Measurements from ENCODE around the gene NRG4. TPM values are rescaled to one million over a fixed set of nuclear protein-coding genes. Genes with fewer than 3 reads are reported as not detected.

The NRG4 gene
- total RNA-seq, 1 donor from 2014 or later = not detected

- Histone ChIP-seq H3K27me3 (ENCODE audit: control insufficient read depth in 3 of 3, insufficient read depth in 3 of 3, low read length in 3 of 3) (no peaks in the 10 kb centered on the region), H3K9me3 (ENCODE audit: control insufficient read depth in 3 of 3, low read length in 3 of 3) (no peaks in the 10 kb centered on the region), H3K4me3 (ENCODE audit: low read length in 3 of 3) (no peak overlapping the region), H3K36me3 (ENCODE audit: control insufficient read depth in 3 of 3, insufficient read depth in 3 of 3, low read length in 3 of 3) (no peaks in the 10 kb centered on the region), H3K27ac (ENCODE audit: low read depth, low read length) (no peak overlapping the region), H3K9ac (ENCODE audit: low read depth in 1 of 3, low read length in 3 of 3) (no peak overlapping the region), H3K4me1 (ENCODE audit: control insufficient read depth in 3 of 3, insufficient read depth in 3 of 3, low read length in 3 of 3) (no peaks in the 10 kb centered on the region)
Measured at GRCh38 chr15:75966073-75966472, 46.2 kb downstream of the NRG4 start.

GRCh38 chr15:75961331-75961730 is 50.9 kb downstream of the NRG4 start:
- Histone ChIP-seq H3K27me3 (ENCODE audit: control insufficient read depth in 3 of 3, insufficient read depth in 3 of 3, low read length in 3 of 3) (no peaks in the 10 kb centered on the region), H3K9ac (ENCODE audit: low read depth in 1 of 3, low read length in 3 of 3) (no peak overlapping the region), H3K27ac (ENCODE audit: low read depth, low read length) (no peak overlapping the region), H3K36me3 (ENCODE audit: control insufficient read depth in 3 of 3, insufficient read depth in 3 of 3, low read length in 3 of 3) (no peaks in the 10 kb centered on the region), H3K4me1 (ENCODE audit: control insufficient read depth in 3 of 3, insufficient read depth in 3 of 3, low read length in 3 of 3) (no peaks in the 10 kb centered on the region), H3K9me3 (ENCODE audit: control insufficient read depth in 3 of 3, low read length in 3 of 3) (no peaks in the 10 kb centered on the region), H3K4me3 (ENCODE audit: low read length in 3 of 3) (no peak overlapping the region)

- Histone ChIP-seq H3K36me3 (ENCODE audit: control insufficient read depth in 3 of 3, insufficient read depth in 3 of 3, low read length in 3 of 3) (no peaks in the 10 kb centered on the region), H3K4me3 (ENCODE audit: low read length in 3 of 3) (no peak overlapping the region), H3K4me1 (ENCODE audit: control insufficient read depth in 3 of 3, insufficient read depth in 3 of 3, low read length in 3 of 3) (no peaks in the 10 kb centered on the region), H3K27ac (ENCODE audit: low read depth, low read length) (no peak overlapping the region), H3K27me3 (ENCODE audit: control insufficient read depth in 3 of 3, insufficient read depth in 3 of 3, low read length in 3 of 3) (no peaks in the 10 kb centered on the region), H3K9me3 (ENCODE audit: control insufficient read depth in 3 of 3, low read length in 3 of 3) (no peaks in the 10 kb centered on the region), H3K9ac (ENCODE audit: low read depth in 1 of 3, low read length in 3 of 3) (no peak overlapping the region)
Measured at GRCh38 chr15:75955720-75956119, 56.5 kb downstream of the NRG4 start.

GRCh38 chr15:75952525-75952924 is 59.7 kb downstream of the NRG4 start:
- no peaks in the 10 kb centered on the region for H3K36me3 ChIP-seq (ENCODE audit: control insufficient read depth in 3 of 3, insufficient read depth in 3 of 3, low read length in 3 of 3)
- H3K27me3 ChIP-seq (ENCODE audit: control insufficient read depth in 3 of 3, insufficient read depth in 3 of 3, low read length in 3 of 3) = peaks cover 0 to 2% (median 0%) of the 10 kb centered on the region in 3 donors
- no peak overlapping the region for H3K4me3 ChIP-seq (ENCODE audit: low read length in 3 of 3)
- no peak overlapping the region for H3K27ac ChIP-seq (ENCODE audit: low read depth, low read length)
- H3K9me3 ChIP-seq (ENCODE audit: control insufficient read depth in 3 of 3, low read length in 3 of 3) = no peaks in the 10 kb centered on the region
- H3K9ac ChIP-seq (ENCODE audit: low read depth in 1 of 3, low read length in 3 of 3) = no peak overlapping the region
- H3K4me1 ChIP-seq (ENCODE audit: control insufficient read depth in 3 of 3, insufficient read depth in 3 of 3, low read length in 3 of 3) = no peaks in the 10 kb centered on the region

GRCh38 chr15:75948761-75949296 is 63.4 kb downstream of the NRG4 start:
- peaks cover 0 to 5% (median 0%) of the 10 kb centered on the region in 3 donors for H3K27me3 ChIP-seq (ENCODE audit: control insufficient read depth in 3 of 3, insufficient read depth in 3 of 3, low read length in 3 of 3)
- H3K27ac ChIP-seq (ENCODE audit: low read depth, low read length) = no peak overlapping the region
- H3K4me1 ChIP-seq (ENCODE audit: control insufficient read depth in 3 of 3, insufficient read depth in 3 of 3, low read length in 3 of 3) = no peaks in the 10 kb centered on the region
- no peaks in the 10 kb centered on the region for H3K9me3 ChIP-seq (ENCODE audit: control insufficient read depth in 3 of 3, low read length in 3 of 3)
- H3K36me3 ChIP-seq (ENCODE audit: control insufficient read depth in 3 of 3, insufficient read depth in 3 of 3, low read length in 3 of 3) = no peaks in the 10 kb centered on the region
- H3K4me3 ChIP-seq (ENCODE audit: low read length in 3 of 3) = no peak overlapping the region
- no peak overlapping the region for H3K9ac ChIP-seq (ENCODE audit: low read depth in 1 of 3, low read length in 3 of 3)

- H3K27me3 ChIP-seq (ENCODE audit: control insufficient read depth in 3 of 3, insufficient read depth in 3 of 3, low read length in 3 of 3) = peaks cover 0 to 5% (median 0%) of the 10 kb centered on the region in 3 donors
- no peaks in the 10 kb centered on the region for H3K9me3 ChIP-seq (ENCODE audit: control insufficient read depth in 3 of 3, low read length in 3 of 3)
- H3K27ac ChIP-seq (ENCODE audit: low read depth, low read length) = no peak overlapping the region
- no peak overlapping the region for H3K4me3 ChIP-seq (ENCODE audit: low read length in 3 of 3)
- H3K36me3 ChIP-seq (ENCODE audit: control insufficient read depth in 3 of 3, insufficient read depth in 3 of 3, low read length in 3 of 3) = no peaks in the 10 kb centered on the region
- H3K4me1 ChIP-seq (ENCODE audit: control insufficient read depth in 3 of 3, insufficient read depth in 3 of 3, low read length in 3 of 3) = no peaks in the 10 kb centered on the region
- no peak overlapping the region for H3K9ac ChIP-seq (ENCODE audit: low read depth in 1 of 3, low read length in 3 of 3)
Measured at GRCh38 chr15:75947092-75947491, 65.1 kb downstream of the NRG4 start.

- Histone ChIP-seq H3K27me3 (ENCODE audit: control insufficient read depth in 3 of 3, insufficient read depth in 3 of 3, low read length in 3 of 3) (peaks cover 0 to 5% (median 0%) of the 10 kb centered on the region in 3 donors), H3K36me3 (ENCODE audit: control insufficient read depth in 3 of 3, insufficient read depth in 3 of 3, low read length in 3 of 3) (no peaks in the 10 kb centered on the region), H3K9me3 (ENCODE audit: control insufficient read depth in 3 of 3, low read length in 3 of 3) (no peaks in the 10 kb centered on the region), H3K4me3 (ENCODE audit: low read length in 3 of 3) (no peak overlapping the region), H3K4me1 (ENCODE audit: control insufficient read depth in 3 of 3, insufficient read depth in 3 of 3, low read length in 3 of 3) (no peaks in the 10 kb centered on the region), H3K9ac (ENCODE audit: low read depth in 1 of 3, low read length in 3 of 3) (no peak overlapping the region), H3K27ac (ENCODE audit: low read depth, low read length) (no peak overlapping the region)
Measured at GRCh38 chr15:75945953-75946352, 66.3 kb downstream of the NRG4 start.

- H3K4me3 ChIP-seq (ENCODE audit: low read length in 3 of 3) = no peak overlapping the region
- H3K27ac ChIP-seq (ENCODE audit: low read depth, low read length) = no peak overlapping the region
- peaks cover 0 to 3% (median 0%) of the 10 kb centered on the region in 3 donors for H3K27me3 ChIP-seq (ENCODE audit: control insufficient read depth in 3 of 3, insufficient read depth in 3 of 3, low read length in 3 of 3)
- H3K9me3 ChIP-seq (ENCODE audit: control insufficient read depth in 3 of 3, low read length in 3 of 3) = no peaks in the 10 kb centered on the region
- H3K36me3 ChIP-seq (ENCODE audit: control insufficient read depth in 3 of 3, insufficient read depth in 3 of 3, low read length in 3 of 3) = no peaks in the 10 kb centered on the region
- no peak overlapping the region for H3K9ac ChIP-seq (ENCODE audit: low read depth in 1 of 3, low read length in 3 of 3)
- no peaks in the 10 kb centered on the region for H3K4me1 ChIP-seq (ENCODE audit: control insufficient read depth in 3 of 3, insufficient read depth in 3 of 3, low read length in 3 of 3)
Measured at GRCh38 chr15:75943713-75944215, 68.5 kb downstream of the NRG4 start.

GRCh38 chr15:75943246-75943645 is 69.0 kb downstream of the NRG4 start:
- Histone ChIP-seq H3K36me3 (ENCODE audit: control insufficient read depth in 3 of 3, insufficient read depth in 3 of 3, low read length in 3 of 3) (no peaks in the 10 kb centered on the region), H3K27me3 (ENCODE audit: control insufficient read depth in 3 of 3, insufficient read depth in 3 of 3, low read length in 3 of 3) (peaks cover 0 to 3% (median 0%) of the 10 kb centered on the region in 3 donors), H3K27ac (ENCODE audit: low read depth, low read length) (no peak overlapping the region), H3K9me3 (ENCODE audit: control insufficient read depth in 3 of 3, low read length in 3 of 3) (no peaks in the 10 kb centered on the region), H3K4me3 (ENCODE audit: low read length in 3 of 3) (no peak overlapping the region), H3K9ac (ENCODE audit: low read depth in 1 of 3, low read length in 3 of 3) (no peak overlapping the region), H3K4me1 (ENCODE audit: control insufficient read depth in 3 of 3, insufficient read depth in 3 of 3, low read length in 3 of 3) (no peaks in the 10 kb centered on the region)

GRCh38 chr15:75942464-75942863 is 69.8 kb downstream of the NRG4 start:
- Histone ChIP-seq H3K27me3 (ENCODE audit: control insufficient read depth in 3 of 3, insufficient read depth in 3 of 3, low read length in 3 of 3) (peaks cover 0 to 3% (median 0%) of the 10 kb centered on the region in 3 donors), H3K9ac (ENCODE audit: low read depth in 1 of 3, low read length in 3 of 3) (no peak overlapping the region), H3K36me3 (ENCODE audit: control insufficient read depth in 3 of 3, insufficient read depth in 3 of 3, low read length in 3 of 3) (no peaks in the 10 kb centered on the region), H3K4me3 (ENCODE audit: low read length in 3 of 3) (no peak overlapping the region), H3K27ac (ENCODE audit: low read depth, low read length) (no peak overlapping the region), H3K4me1 (ENCODE audit: control insufficient read depth in 3 of 3, insufficient read depth in 3 of 3, low read length in 3 of 3) (no peaks in the 10 kb centered on the region), H3K9me3 (ENCODE audit: control insufficient read depth in 3 of 3, low read length in 3 of 3) (no peaks in the 10 kb centered on the region)

All from skeletal muscle tissue (tissue), 4 donors.